GM18505 (cell line): Measurements from ENCODE around the gene PDE6C.

Experiments
- ATAC-seq: cut with Tn5 transposase; IDR thresholded peaks from one replicate; pipeline ENCODE4 v1.9.1; 2021; ENCODE audit not compliant: unreplicated experiment
- POLR2A ChIP-seq: IDR thresholded peaks from 4 replicates; pipeline ENCODE4 v1.6.1; 2011; ENCODE audit warnings: borderline replicate concordance; ENCODE audit not compliant: insufficient read depth, insufficient read length; ENCODE audit errors: extremely low read depth

The PDE6C gene

DNA sequence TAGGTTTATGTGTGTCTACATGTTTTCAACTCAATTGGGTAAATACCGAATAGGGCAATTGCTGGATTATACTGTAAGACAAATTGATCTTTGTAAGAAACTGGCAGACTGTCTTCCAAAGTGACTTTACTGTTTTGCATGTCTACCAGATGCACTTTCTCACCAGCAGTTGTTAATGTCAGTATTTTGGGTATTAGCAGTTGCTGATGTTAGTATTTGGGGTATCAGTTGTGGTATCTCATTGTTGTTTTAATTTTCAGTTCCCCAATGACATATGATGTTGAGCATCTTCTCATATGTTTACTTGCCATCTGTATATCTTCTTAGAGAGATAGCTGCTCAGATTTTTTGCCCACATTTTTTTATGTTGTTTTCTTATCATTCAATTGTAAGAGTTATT, 10.6 kb downstream of the PDE6C start:
- no peak for TF ChIP-seq POLR2A
- no peak for ATAC-seq

DNA sequence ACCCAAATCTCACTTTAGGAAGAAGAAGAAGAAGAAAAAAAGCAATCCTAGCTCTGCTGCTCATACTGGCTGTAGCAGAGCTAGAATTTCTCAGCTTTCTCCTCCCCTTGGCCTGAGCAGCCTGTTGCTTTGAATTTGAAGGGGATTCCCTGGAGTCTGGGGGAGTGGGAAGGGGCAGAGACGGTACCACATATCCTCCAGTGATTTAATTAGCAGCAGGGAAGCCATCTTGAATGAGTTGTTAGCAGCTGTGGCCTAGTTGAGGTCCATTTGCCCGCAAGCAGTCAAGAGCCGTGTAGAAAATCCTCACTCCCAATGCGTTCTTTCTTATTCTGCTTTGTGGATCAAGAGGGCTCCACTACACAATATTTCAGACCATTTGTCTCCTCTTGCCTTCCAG, 16.5 kb downstream of the PDE6C start:
- TF ChIP-seq POLR2A = no peak
- no peak for ATAC-seq

DNA sequence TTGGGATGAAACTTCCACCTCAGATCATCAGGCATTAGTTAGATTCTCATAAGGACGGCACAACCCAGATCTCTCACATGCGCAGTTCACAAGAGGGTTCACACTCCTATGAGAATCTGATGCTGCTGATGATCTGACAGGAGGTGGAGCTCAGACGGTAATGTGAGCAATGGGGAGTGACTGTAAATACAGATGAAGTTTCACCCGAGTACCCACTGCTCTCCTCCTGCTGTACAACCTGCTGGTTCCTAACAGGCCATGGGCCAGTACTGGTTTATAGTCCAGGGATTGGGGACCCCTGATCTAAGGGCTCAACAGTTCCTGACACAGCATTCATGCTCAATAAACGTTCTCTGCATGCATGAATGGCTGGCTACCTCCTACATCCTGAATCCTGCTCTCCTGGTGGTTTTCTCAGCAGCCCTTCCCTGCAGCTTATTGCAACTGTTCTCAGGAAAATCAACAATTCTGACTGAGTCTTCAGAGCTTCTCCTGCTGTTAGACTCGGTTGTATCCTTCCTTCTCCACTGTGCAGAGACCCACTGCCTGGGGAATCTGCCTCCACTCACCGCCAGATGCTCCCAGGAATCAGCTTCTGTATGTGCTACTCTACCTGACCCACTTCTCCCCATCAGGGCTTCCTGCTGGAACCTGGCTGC, 17.4 kb downstream of the PDE6C start:
- no peak for ATAC-seq
- TF ChIP-seq POLR2A = no peak

DNA sequence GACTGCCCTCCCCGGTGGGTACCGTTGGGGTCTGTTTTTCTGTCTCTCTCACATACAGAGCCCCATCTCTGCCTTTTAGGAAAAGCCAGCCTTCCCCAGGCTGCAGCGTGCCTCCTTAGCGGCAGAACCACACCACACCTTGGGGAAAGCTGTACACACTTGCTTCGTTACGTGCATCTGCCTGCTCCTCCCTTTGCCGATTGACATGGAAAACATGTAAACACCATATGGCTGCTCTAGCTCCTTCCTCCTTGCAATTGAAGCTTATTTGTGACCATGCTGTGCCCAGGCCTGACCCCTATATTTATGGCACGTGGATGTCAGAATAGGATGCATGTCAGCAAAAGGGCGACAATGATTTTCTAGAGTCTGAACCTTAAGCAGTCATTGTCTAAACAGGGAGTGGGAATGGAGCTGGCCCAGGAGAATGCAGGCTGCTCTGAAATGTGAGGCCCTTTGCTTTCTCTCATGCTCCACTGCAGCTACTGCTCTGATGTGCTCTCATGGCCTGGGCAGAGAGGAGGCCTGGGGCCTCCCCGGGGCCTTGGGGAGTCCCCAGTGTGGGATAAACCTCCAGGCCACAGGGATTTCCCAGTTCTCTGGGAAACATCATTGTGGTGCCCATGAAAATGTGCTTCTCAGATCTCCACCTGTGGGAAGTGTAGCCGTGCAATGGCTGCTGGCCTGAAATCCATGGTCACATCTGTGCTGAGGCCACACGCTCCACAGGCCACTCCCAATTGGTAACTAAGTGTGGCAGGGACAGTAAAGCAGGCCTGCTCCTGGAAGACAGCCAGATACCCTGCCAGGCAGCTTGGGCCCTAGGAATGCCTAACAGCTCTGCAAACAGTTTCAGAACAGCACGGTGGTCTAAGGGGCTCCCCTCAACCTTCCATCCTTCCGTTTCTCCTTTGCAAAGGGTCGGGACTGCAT, 18.6 kb downstream of the PDE6C start:
- no peak for TF ChIP-seq POLR2A
- no peak for ATAC-seq

DNA sequence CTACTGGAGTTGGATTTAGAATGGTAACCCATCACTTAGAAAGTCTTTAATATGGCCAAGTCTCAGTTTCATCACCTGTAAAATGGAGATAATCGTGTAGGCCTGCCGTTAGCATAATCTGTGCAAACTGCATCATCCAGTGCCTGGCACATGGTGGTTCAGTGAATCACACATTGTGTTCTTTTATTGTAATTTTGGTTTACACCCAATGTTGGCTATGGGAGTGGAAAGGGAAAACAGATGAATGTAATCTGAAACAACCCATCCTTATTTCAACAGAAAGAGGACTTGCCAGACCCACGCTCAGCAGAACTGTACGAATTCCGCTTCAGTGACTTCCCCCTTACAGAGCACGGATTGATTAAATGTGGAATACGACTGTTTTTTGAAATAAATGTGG, 27.5 kb downstream of the PDE6C start:
- ATAC-seq = no peak
- no peak for TF ChIP-seq POLR2A

DNA sequence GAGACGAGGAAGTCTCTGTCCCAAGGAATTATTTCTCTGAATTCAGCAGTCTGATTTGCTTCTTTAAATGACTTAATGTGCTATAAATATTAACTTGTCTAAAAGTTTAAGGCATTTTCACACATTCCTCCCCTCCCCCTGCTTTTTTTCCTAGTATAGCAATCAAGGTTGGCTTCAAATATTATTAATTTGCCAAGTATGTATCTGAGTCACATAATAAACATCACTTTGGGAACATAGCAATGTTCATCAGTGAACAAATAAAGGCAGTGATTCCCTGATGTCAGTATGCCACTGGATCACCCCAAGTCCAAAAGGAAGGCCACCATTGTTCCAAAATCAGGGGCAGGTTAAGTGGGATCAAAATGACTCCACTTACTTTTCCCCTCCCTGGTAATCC, 40.5 kb downstream of the PDE6C start:
- TF ChIP-seq POLR2A = no peak
- no peak for ATAC-seq

DNA sequence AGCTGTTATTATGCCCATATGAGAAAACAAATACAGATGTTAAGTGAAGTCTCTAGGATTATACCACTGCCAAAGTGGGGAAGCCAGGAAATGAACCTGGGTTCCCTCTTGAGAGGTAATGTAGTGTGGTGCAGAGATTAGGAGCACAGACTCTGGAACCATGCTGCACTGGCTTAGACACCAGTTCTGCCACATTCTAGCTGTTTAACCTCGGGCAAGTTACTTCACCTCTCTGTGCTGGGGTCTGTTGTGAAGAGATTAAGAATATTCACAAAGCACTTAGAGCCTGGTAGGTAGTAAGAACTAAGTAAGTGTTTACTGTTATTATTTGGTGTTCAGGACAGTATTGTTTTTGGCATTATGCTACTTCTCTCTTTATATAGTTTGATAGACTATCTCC, 41.9 kb downstream of the PDE6C start:
- TF ChIP-seq POLR2A = no peak
- ATAC-seq = no peak

DNA sequence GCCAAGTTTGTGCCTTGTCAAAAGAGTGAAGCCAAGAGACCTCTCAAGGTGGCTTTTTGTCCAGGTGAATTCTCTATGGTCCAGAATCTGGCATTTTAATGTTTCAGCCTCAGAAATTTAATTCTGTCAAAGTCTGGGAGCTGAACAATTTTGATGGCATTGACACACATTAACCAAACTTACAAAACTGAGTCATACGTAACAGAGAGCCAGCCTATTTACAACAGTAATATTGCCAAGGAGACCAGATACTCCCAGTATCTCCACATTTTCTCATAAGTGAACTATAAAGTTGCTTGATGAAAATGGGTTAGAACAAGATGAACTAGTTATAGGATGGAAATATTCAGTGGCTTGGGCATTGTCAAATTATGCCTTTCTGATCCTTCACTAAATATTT, 43.8 kb downstream of the PDE6C start:
- ATAC-seq = no peak
- no peak for TF ChIP-seq POLR2A

DNA sequence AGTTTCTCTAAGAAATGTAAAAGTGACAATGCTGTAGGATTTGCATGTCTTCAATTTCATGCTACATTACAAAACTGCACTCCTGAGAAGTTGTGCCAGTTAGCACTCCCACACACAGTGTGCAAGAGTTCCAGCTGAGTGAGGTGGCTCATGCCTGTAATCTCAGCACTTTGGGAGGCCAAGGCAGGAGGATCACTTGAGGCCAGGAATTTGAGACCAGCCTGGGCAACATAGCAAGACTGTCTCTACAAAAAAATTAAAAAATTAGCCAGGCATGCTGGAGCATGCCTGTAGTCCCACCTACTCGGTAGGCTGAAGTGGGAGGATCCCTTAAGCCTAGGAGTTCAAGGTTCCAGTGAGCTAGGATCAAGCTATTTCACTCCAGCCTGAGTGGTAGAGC, 45.4 kb downstream of the PDE6C start:
- ATAC-seq = no peak
- TF ChIP-seq POLR2A = no peak

DNA sequence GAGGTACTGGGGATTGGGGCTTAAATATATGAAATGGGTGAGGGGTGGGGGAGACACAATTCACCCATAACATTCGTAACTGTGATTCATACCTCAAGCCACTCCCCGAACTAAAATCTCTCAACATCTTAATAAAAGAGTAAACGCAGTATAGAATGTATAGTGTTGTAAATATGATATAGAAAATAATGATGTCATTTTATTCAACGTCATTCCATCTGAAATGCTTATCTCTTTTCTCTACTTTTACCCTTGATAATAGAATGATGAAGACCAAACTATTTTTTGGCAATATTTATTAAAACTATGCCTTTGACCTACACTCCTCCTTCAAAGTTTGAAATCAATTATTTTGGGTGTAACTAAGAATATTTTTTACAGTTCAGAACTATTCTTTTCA, 53.7 kb downstream of the PDE6C start:
- no peak for TF ChIP-seq POLR2A

DNA sequence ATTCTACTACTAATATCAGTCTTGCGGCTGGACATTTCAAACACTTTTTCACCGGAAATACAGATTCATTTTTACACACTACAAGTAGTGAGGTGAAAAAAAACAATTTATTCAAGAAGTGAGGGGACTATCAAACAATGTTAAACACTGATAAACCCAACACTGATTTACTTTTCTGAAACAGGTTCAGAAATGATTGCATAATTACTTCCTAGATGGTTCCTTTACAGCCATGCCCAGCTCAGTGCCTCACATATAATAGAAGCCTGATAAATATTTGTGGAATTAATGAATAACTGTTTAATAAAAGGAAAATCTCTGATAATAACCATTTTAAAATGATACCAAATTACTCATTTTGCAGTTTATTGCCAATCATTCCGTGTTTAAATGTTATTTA, 55.5 kb downstream of the PDE6C start:
- no peak for ATAC-seq
- TF ChIP-seq POLR2A = no peak

More for the DNA sequence above, 53.7 kb downstream of the PDE6C start:
- ATAC-seq = no peak

DNA sequence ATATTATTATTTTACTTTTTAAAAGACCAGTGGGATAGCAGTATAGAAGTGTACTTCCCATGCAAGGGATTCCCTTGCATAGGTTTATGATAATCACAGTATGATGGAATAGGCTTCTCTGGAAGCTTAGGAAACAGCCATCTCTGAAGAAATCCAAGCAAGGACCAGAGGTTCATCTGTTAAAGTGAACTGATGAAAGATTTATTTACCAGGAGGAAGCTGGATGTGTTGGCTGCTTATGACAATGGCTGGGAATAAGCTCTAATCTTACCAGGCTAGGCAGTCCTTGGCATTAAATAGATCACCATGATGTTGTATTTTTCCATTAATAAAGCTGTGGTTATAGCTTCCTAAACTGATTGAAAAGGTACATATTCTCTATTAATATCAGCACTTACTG, 58.0 kb downstream of the PDE6C start:
- TF ChIP-seq POLR2A = no peak
- ATAC-seq = no peak

DNA sequence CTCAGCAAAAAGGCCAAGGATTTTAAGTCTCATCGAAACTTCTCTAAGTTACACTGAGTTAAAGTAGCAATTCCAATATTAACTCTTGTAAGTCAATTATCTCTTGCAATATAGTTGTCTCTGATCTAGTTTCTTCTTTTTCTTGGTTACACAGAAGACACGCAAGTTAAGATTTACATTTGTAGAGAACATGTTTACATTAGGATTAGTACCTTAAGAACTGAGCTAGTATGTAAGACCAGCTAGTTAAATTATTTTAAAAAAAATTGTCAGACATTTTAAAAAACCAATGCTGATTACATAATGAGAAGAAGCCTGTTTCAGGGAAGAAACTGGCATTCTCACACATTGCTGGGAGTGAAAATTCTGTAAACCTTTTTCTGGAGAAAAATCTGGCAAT, 58.7 kb downstream of the PDE6C start:
- ATAC-seq = no peak
- no peak for TF ChIP-seq POLR2A
